Kidney (tissue), 14 donors: ENCODE results near the gene IDE. TPM values are rescaled to one million over a fixed set of nuclear protein-coding genes. Genes with fewer than 3 reads are reported as not detected.

Experiments
- DNase-seq, 5 donors: peaks; one replicate each; pipeline ENCODE4 v3.0.0-alpha.2; 2013 to 2020
- FAIRE-seq: peaks from 2 replicates; lab custom pipeline; 2012; peaks lifted over from hg19 to GRCh38; lab: Jason Lieb, UNC
- H3K27ac ChIP-seq, 2 donors: one replicate each; pipeline ENCODE4 v1.7.0; 2013; ENCODE audit warnings: low read depth in 2 of 2, low read length in 2 of 2, inconsistent platforms in 1 of 2
- H3K27me3 ChIP-seq: one replicate; pipeline ENCODE4 v1.7.1; 2013; ENCODE audit warnings: low read length, inconsistent platforms; ENCODE audit not compliant: control insufficient read depth, insufficient read depth
- H3K36me3 ChIP-seq, 3 donors: one replicate each; pipeline versions ENCODE4 v1.7.0 to v1.7.1; 2013; ENCODE audit warnings: low read length in 3 of 3, control low read depth in 1 of 3, inconsistent platforms in 1 of 3; ENCODE audit not compliant: insufficient read depth in 3 of 3, control insufficient read depth in 2 of 3
- H3K4me1 ChIP-seq, 3 donors: one replicate each; pipeline versions ENCODE4 v1.7.0 to v1.7.1; 2013; ENCODE audit warnings: low read length in 3 of 3, inconsistent platforms in 1 of 3, low read depth in 1 of 3; ENCODE audit not compliant: control insufficient read depth in 2 of 3, insufficient read depth in 2 of 3
- H3K4me3 ChIP-seq, 3 donors: one replicate each; pipeline versions ENCODE4 v1.7.0 to v1.8.1; 2013; ENCODE audit warnings: low read length in 3 of 3, control low read depth in 1 of 3, inconsistent platforms in 1 of 3
- H3K9ac ChIP-seq, 3 donors: one replicate each; pipeline versions ENCODE4 v1.7.0 to v1.7.1; 2013; ENCODE audit warnings: low read length in 3 of 3, control low read depth in 1 of 3, inconsistent platforms in 1 of 3
- H3K9me3 ChIP-seq, 3 donors: one replicate each; pipeline versions ENCODE4 v1.7.0 to v1.7.1; 2013; ENCODE audit warnings: low read length in 3 of 3, control low read depth in 1 of 3, inconsistent platforms in 1 of 3; ENCODE audit not compliant: control insufficient read depth in 2 of 3, insufficient read depth in 1 of 3
- intact Hi-C: fragments of 100-400 bp; cut with DNase I; formaldehyde crosslinking; loops from one replicate; pipeline ENCODE4 v1.11.1; 2022
- polyA plus RNA-seq: library from polyadenylated mRNA; stranded (reverse); fragments of 350-450 nt; fragmentation: Illumina TruSeq; extraction: RNeasy Lipid Tissue Mini Kit (QIAGEN cat#74804); gene quantifications from one replicate; pipeline ENCODE4 v1.2.3, GENCODE V29; 2014; ENCODE audit warnings: low read depth, low replicate concordance; ENCODE audit not compliant: insufficient read depth
- total RNA-seq: library from RNA; stranded (reverse); fragmentation: NEBNext Ultra II Directional; extraction: Animal tissue kit (Norgen Biotek cat#: 25700); gene quantifications from one replicate; pipeline ENCODE4 v1.2.1, GENCODE V29; 2021
- TF ChIP-seq, protein P1 (sequence below): IDR thresholded peaks from 3 replicates; pipeline ENCODE4 v1.5.1; 2012; ENCODE audit warnings: mild to moderate bottlenecking, moderate library complexity, borderline replicate concordance; ENCODE audit not compliant: insufficient read depth; ENCODE audit errors: extremely low read depth
- donor health status: control.
- donor health status: control.
- donor health status: control.
- donor health status: control.
- donor health status: control.
- donor health status: DM: yes; HTN: yes; CAD: no.
- donor health status: Normal renal cell carcinoma (clear cell type).

The IDE gene
- total and polyA plus RNA-seq, 2 donors from 2014 or later = 8.6 to 40.5 TPM

DNA sequence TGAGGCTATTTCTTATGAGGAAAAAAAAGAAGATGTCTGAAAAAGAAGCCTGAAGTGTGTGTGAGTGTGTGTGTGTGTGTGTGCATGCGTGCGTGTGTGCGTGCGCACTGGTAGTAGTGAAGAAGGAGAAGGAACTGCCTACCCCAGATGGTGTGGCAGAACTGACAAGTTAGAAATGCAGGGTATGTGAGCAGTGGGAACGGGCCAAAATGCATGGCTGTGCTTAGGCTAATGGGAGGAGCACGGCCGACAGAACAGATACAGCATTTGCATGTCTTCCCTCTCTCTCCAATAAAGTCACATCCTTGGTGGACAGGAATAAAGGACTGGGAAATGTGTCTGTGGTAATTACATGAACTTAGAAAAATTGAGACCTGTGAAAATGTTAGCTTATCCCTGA is 94.3 kb downstream of the IDE start:
- intact Hi-C loops = no loop called here
- H3K36me3 ChIP-seq = peaks cover 0 to 20% (median 11%) of the 10 kb centered on the region in 3 donors
- TF ChIP-seq, protein P1, sequence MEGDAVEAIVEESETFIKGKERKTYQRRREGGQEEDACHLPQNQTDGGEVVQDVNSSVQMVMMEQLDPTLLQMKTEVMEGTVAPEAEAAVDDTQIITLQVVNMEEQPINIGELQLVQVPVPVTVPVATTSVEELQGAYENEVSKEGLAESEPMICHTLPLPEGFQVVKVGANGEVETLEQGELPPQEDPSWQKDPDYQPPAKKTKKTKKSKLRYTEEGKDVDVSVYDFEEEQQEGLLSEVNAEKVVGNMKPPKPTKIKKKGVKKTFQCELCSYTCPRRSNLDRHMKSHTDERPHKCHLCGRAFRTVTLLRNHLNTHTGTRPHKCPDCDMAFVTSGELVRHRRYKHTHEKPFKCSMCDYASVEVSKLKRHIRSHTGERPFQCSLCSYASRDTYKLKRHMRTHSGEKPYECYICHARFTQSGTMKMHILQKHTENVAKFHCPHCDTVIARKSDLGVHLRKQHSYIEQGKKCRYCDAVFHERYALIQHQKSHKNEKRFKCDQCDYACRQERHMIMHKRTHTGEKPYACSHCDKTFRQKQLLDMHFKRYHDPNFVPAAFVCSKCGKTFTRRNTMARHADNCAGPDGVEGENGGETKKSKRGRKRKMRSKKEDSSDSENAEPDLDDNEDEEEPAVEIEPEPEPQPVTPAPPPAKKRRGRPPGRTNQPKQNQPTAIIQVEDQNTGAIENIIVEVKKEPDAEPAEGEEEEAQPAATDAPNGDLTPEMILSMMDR = no peak

DNA sequence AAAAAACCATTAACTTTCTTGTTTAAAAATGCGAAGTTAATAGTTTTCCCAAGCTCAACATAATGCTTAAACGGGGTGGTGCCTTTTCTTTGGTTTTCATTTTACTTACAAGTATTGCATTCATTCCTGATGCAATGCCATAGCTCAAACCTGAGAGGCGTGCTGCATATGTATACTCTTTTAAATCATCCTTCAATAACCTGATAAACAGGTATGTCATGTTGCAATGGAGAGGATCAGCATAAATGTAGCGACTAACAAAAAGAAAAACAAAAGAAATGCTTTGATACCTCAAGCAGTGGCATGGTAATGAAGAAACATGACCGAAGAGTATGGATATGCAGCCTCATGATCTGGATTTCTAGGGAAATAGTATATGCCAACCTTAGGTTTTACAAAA is 95.4 kb downstream of the IDE start:
- FAIRE-seq (no peak), DNase-seq (no peak)
- Histone ChIP-seq H3K9me3 (no peaks in the 10 kb centered on the region), H3K36me3 (peaks cover 0 to 17% (median 8%) of the 10 kb centered on the region in 3 donors), H3K27ac (no peak overlapping the region), H3K27me3 (no peaks in the 10 kb centered on the region), H3K4me1 (no peaks in the 10 kb centered on the region), H3K9ac (no peak overlapping the region), H3K4me3 (no peak overlapping the region)
- intact Hi-C loops = no loop called here
- TF ChIP-seq, protein P1 = no peak

More for the DNA sequence above, 94.3 kb downstream of the IDE start:
- H3K9ac ChIP-seq = no peak overlapping the region
- no peaks in the 10 kb centered on the region for H3K9me3 ChIP-seq
- H3K27ac ChIP-seq = no peak overlapping the region
- H3K4me1 ChIP-seq = no peaks in the 10 kb centered on the region
- no peak overlapping the region for H3K4me3 ChIP-seq
- DNase-seq (no peak), FAIRE-seq (no peak)
- no peaks in the 10 kb centered on the region for H3K27me3 ChIP-seq

DNA sequence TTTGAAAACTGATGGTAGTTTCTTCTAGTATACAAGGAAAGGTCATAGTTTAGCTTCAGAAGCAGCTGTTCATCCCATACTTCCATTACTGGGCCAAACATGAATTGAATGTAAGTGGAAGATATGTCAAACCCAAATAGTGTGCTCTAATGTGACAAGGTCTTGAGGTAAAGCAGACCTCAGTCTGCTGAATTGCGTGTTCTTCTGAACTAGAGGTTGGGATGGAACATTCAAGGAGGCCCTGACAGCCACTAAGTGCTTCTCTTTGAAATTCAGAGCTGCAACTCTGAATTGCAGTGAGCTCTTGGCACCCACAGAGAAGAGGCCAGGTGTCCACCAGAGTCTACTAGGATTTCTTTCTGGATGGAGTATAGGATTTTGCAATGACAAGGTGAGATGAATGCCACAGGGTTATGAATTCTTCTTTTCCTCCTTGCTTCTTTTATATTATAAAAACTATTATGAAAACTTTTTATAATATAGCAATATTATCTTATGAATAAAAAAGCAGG is 98.5 kb downstream of the IDE start:
- Histone ChIP-seq H3K4me3 (no peak overlapping the region), H3K36me3 (peaks cover 0 to 14% (median 5%) of the 10 kb centered on the region in 3 donors), H3K9ac (no peak overlapping the region), H3K9me3 (no peaks in the 10 kb centered on the region), H3K4me1 (no peaks in the 10 kb centered on the region), H3K27me3 (no peaks in the 10 kb centered on the region), H3K27ac (no peak overlapping the region)
- FAIRE-seq = no peak
- DNase-seq = no peak
- TF ChIP-seq, protein P1 = no peak
- intact Hi-C loops = no loop called here

DNA sequence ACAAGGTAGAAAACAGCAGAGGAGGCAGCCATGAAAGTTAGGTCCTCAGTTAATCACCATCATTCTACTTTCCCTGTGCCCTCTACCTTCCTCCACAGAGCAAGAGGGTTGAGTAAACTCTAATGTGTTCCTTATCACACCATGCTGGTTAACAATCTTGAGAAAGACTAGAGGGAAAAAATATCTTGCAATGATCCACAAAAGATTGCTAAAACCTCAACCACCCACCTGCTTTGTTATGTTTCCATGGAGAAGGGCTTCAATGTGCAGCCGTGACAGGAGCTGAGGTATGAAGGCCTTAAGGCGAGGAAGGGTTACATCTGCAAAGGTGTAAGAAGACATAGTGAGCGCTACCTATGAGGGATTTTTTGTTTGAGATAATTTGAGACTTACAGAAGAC is 103.9 kb downstream of the IDE start:
- TF ChIP-seq, protein P1 = no peak
- Histone ChIP-seq H3K4me3 (no peak overlapping the region), H3K9me3 (no peaks in the 10 kb centered on the region), H3K4me1 (no peaks in the 10 kb centered on the region), H3K27me3 (no peaks in the 10 kb centered on the region), H3K27ac (no peak overlapping the region), H3K9ac (no peak overlapping the region), H3K36me3 (peaks cover 0 to 26% (median 12%) of the 10 kb centered on the region in 3 donors)
- DNase-seq = no peak
- FAIRE-seq = no peak
- intact Hi-C loops = no loop called here
